HCEC 1CT (cell line): Measurements from ENCODE around the gene SNTB2.
"Not testable (repeated sequence)": the region's sequence is repeated elsewhere in the genome, so short reads cannot be mapped to it uniquely, and the experiment has no call there.

ENCODE experiments used
- DNase-seq: peaks from one replicate; pipeline ENCODE4 v3.0.0-alpha.2; 2017

The SNTB2 gene

GRCh38 chr16:69186642-69187445, at the start of gene SNTB2:
Gene SNTB2 (plus strand): TSS chr16:69187164. CDS start chr16:69187167, 3 bp downstream.
- DNase-seq, result peak; percentile 88

GRCh38 chr16:69138608-69139007, 48.4 kb upstream of the SNTB2 start:
- no peak for DNase-seq

GRCh38 chr16:69139464-69139863, 47.5 kb upstream of the SNTB2 start:
- not testable (repeated sequence) for DNase-seq

GRCh38 chr16:69141014-69141413, 46.0 kb upstream of the SNTB2 start:
- DNase-seq, result no peak

- DNase-seq, result no peak
These were observed 45.0 kb upstream of the SNTB2 start for GRCh38 chr16:69141936-69142335.

- no peak for DNase-seq
These were observed 43.8 kb upstream of the SNTB2 start for GRCh38 chr16:69143116-69143515.

GRCh38 chr16:69145658-69146057, 41.3 kb upstream of the SNTB2 start:
- DNase-seq, result no peak

- DNase-seq, result not testable (repeated sequence)
These were observed 37.3 kb upstream of the SNTB2 start for GRCh38 chr16:69149621-69150020.

GRCh38 chr16:69150146-69150865, 36.7 kb upstream of the SNTB2 start:
- peak; percentile 48 for DNase-seq

GRCh38 chr16:69157196-69157595, 29.8 kb upstream of the SNTB2 start:
- no peak for DNase-seq

- no peak for DNase-seq
These were observed 26.8 kb upstream of the SNTB2 start for GRCh38 chr16:69160192-69160591.

GRCh38 chr16:69165584-69165983, 21.4 kb upstream of the SNTB2 start:
- DNase-seq, result no peak

- peak; percentile 25 for DNase-seq
These were observed 20.6 kb upstream of the SNTB2 start for GRCh38 chr16:69166221-69166833.

GRCh38 chr16:69166946-69167930, 19.7 kb upstream of the SNTB2 start:
- peak; percentile 37 for DNase-seq

GRCh38 chr16:69169051-69169450, 17.9 kb upstream of the SNTB2 start:
- DNase-seq, result no peak

- DNase-seq, result no peak
These were observed 17.2 kb upstream of the SNTB2 start for GRCh38 chr16:69169607-69170352.

GRCh38 chr16:69171325-69172084, 15.5 kb upstream of the SNTB2 start:
- DNase-seq, result peak; percentile 48

- DNase-seq, result peak; percentile 56
These were observed 10.7 kb upstream of the SNTB2 start for GRCh38 chr16:69176033-69176800.

- DNase-seq, result peak; percentile 80
These were observed 7.5 kb upstream of the SNTB2 start for GRCh38 chr16:69179328-69180010.

- no peak for DNase-seq
These were observed 7.0 kb upstream of the SNTB2 start for GRCh38 chr16:69180011-69180338.
